GM23338 (cell line): ENCODE data around the gene TAF6L.

Experiments used
- CREB1 ChIP-seq: fragments of 250-450 bp; sonication (Bioruptor Pico); IDR thresholded peaks from 2 replicates; pipeline ENCODE4 v1.5.0; 2020; ENCODE audit warnings: low read depth, mild to moderate bottlenecking, moderate library complexity
- CTCF ChIP-seq, 2 experiments: fragments of 200-600 bp in 1 of 2; sonication (generic) in 1 of 2; conservative IDR thresholded peaks; 2 replicates each; pipeline versions ENCODE4 v1.5.1 to v1.6.1; 2016 to 2017; ENCODE audit warnings: antibody characterized with exemption in 2 of 2, low read depth in 2 of 2, mild to moderate bottlenecking in 2 of 2, moderate library complexity in 1 of 2
- ETS1 ChIP-seq: IDR thresholded peaks from 2 replicates; pipeline ENCODE4 v1.6.1; 2016; ENCODE audit warnings: antibody characterized with exemption
- EZH2 ChIP-seq: fragments of 200-600 bp; sonication (generic); IDR thresholded peaks from one replicate; pipeline ENCODE4 v1.8.0; 2017; ENCODE audit warnings: antibody characterized with exemption, mild to moderate bottlenecking, low read depth; ENCODE audit not compliant: unreplicated experiment
- EZH2phosphoT487 ChIP-seq: fragments of 200-600 bp; sonication (generic); IDR thresholded peaks from one replicate; pipeline ENCODE4 v1.8.1; 2018; ENCODE audit warnings: antibody characterized with exemption; ENCODE audit not compliant: unreplicated experiment
- REST ChIP-seq: IDR thresholded peaks from one replicate; pipeline ENCODE4 v1.6.1; 2018; ENCODE audit warnings: antibody characterized with exemption; ENCODE audit not compliant: unreplicated experiment

- TF ChIP-seq CTCF (conservative IDR thresholded peaks at IDR 0.05; ENCODE audit: low read depth in 2 of 2), result no peak
- TF ChIP-seq CREB1, result no peak
- no peak for TF ChIP-seq EZH2phosphoT487
- no peak for TF ChIP-seq REST
- TF ChIP-seq ETS1, result no peak
- TF ChIP-seq EZH2, result no peak
Observed at GRCh38 chr11:62805961-62806441, 34.8 kb downstream of the TAF6L start.
